GM18858 (cell line): ENCODE data around the gene OR2H1.
A peak's percentile ranks its signal among the peaks of the same experiment; 100 is the strongest.

Source experiments
- ATAC-seq: cut with Tn5 transposase; IDR thresholded peaks from one replicate; pipeline ENCODE4 v1.9.1; 2021; ENCODE audit not compliant: unreplicated experiment

The OR2H1 gene

DNA sequence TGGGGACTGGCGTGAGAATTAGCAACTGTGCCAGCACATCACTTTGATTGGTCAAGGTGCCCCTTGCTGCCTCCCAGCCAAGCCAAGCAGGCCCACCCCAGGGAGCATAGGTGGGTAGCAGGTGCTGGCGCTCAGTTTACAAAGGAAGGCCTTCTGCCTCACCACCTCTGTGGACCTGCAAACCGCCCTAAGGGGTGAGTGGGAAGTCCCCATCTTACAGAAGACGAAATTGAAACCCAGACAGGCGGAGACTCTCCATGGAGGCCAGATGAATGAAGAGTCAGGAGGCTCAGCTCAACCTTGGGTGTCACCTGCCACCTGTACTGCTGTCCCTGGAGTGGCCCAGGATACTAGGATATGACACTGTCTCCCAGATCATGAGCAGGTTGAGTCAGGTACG lies 52.3 kb downstream of the OR2H1 start:
- ATAC-seq: peak; percentile 65

DNA sequence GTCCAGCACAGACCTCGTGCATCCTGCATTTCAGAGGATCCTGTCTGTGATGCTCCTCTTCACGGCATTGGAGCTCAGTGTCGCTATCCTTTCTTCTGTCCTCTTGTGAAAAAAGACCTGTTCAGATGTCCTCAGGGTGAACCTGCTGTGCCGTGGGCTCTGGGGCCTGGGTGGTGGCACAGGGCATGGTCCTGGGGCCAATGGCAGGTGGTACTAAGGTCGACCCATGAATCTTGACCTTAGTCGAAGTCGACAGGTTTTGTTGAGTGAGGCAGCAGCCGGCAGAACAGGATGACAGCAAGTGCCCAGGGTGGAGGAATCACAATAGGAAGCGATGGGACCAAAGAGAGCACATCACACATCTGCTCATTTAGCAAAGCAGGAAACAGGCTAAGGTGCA lies 52.8 kb downstream of the OR2H1 start:
- no peak for ATAC-seq

DNA sequence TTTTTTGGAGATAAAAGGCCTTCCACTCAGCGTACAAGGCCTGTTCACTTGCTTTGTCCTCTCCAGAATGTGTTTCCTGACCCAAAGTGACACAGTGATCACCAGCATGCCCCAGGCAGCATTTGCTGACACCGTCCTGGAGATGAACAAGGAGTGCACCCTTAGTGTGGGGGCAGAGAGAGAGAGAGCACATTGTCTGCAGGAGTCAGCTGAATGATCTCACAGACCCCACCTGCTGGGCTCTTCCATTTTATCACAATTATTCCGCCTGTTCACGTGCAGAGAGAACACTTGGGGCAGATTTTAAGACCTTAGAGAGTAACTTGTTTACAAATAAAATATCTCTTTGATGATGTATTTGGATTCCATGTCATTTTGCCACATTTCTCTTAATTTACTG lies 53.2 kb downstream of the OR2H1 start:
- no peak for ATAC-seq

- no peak for ATAC-seq
Observed at GRCh38 chr6:29510746-29511300, 53.9 kb downstream of the OR2H1 start.
